PC-3 (cell line): ENCODE results near the gene LMCD1. TPM values are rescaled to one million over a fixed set of nuclear protein-coding genes. Genes with fewer than 3 reads are reported as not detected.

Experiments
- ATAC-seq: fragments of 200-7000 bp; cut with Tn5 transposase; 2 replicates; pipeline ENCODE4 v1.9.1; 2020; ENCODE audit warnings: mild to moderate bottlenecking, moderate library complexity
- BruUV-seq: library from RNA; stranded (reverse); fragments of 400-500 nt; replicated peaks from 2 replicates; lab custom pipeline; 2021; lab: Mats Ljungman, UMichigan
- CTCF ChIA-PET: fragments of 300-600 bp; sonication (Branson Sonifier 250); formaldehyde crosslinking; loops from one replicate; lab custom pipeline; 2022; ENCODE audit warnings: antibody characterized with exemption; lab: Charles Lee
- POLR2A ChIA-PET: fragments of 300-600 bp; sonication (Branson Sonifier 250); formaldehyde crosslinking; loops from one replicate; lab custom pipeline; 2022; ENCODE audit warnings: antibody characterized with exemption; ENCODE audit not compliant: unreplicated experiment; lab: Charles Lee
- DNase-seq: peaks from one replicate; pipeline ENCODE4 v3.0.0-alpha.2; 2015
- H2AFZ ChIP-seq: fragments of 300-600 bp; sonication (generic); 2 replicates; pipeline ENCODE4 v1.6.0; 2016; ENCODE audit warnings: antibody characterized with exemption, low read length
- H3F3A ChIP-seq: fragments of 300-600 bp; sonication (generic); one replicate; pipeline ENCODE4 v1.6.0; 2017; ENCODE audit warnings: antibody characterized with exemption, low read length, control low read depth, mild to moderate bottlenecking; ENCODE audit not compliant: unreplicated experiment
- H3K27ac ChIP-seq: fragments of 300-600 bp; sonication (generic); 2 replicates; pipeline ENCODE4 v1.5.1; 2016; ENCODE audit warnings: mild to moderate bottlenecking, low read length
- H3K27me3 ChIP-seq: fragments of 300-600 bp; sonication (generic); 2 replicates; pipeline ENCODE4 v1.6.1; 2016; ENCODE audit warnings: low read length, mixed read lengths
- H3K36me3 ChIP-seq: fragments of 300-600 bp; sonication (generic); 2 replicates; pipeline ENCODE4 v1.6.1; 2016; ENCODE audit warnings: low read depth, mixed run types, low read length, mixed read lengths
- H3K4me1 ChIP-seq: fragments of 300-600 bp; sonication (generic); 2 replicates; pipeline ENCODE4 v1.5.1; 2016; ENCODE audit warnings: low read length; ENCODE audit not compliant: insufficient read depth
- H3K4me2 ChIP-seq: fragments of 300-600 bp; sonication (generic); 2 replicates; pipeline ENCODE4 v1.6.0; 2016; ENCODE audit warnings: low read length
- H3K4me3 ChIP-seq: fragments of 300-600 bp; sonication (generic); 2 replicates; pipeline ENCODE4 v1.5.1; 2016; ENCODE audit warnings: mild to moderate bottlenecking, low read length, mixed read lengths
- H3K79me2 ChIP-seq: fragments of 300-600 bp; sonication (generic); 2 replicates; pipeline ENCODE4 v1.6.1; 2017; ENCODE audit warnings: low read length, mixed read lengths
- H3K9ac ChIP-seq: fragments of 300-600 bp; sonication (generic); 2 replicates; pipeline ENCODE4 v1.6.0; 2016; ENCODE audit warnings: mild to moderate bottlenecking, low read length
- H3K9me2 ChIP-seq: fragments of 300-600 bp; sonication (generic); replicated peaks from 2 replicates; pipeline ENCODE4 v1.6.1; 2016; ENCODE audit warnings: mixed run types, low read length, mixed read lengths
- H3K9me3 ChIP-seq: fragments of 300-600 bp; sonication (generic); 2 replicates; pipeline ENCODE4 v1.6.1; 2016; ENCODE audit warnings: low read length, mixed read lengths
- H4K20me1 ChIP-seq: fragments of 300-600 bp; sonication (generic); 2 replicates; pipeline ENCODE4 v1.6.1; 2016; ENCODE audit warnings: low read length, mixed read lengths
- CTCF ChIP-seq: fragments of 300-600 bp; sonication (generic); conservative IDR thresholded peaks from 2 replicates; pipeline ENCODE4 v1.5.1; 2017; ENCODE audit warnings: antibody characterized with exemption, low read depth, mild to moderate bottlenecking, low read length
- EZH2 ChIP-seq: fragments of 300-600 bp; sonication (generic); IDR thresholded peaks from one replicate; pipeline ENCODE4 v1.6.1; 2017; ENCODE audit warnings: antibody characterized with exemption, mild to moderate bottlenecking, low read length; ENCODE audit not compliant: unreplicated experiment
- EZH2phosphoT487 ChIP-seq: fragments of 300-600 bp; sonication (generic); IDR thresholded peaks from 2 replicates; pipeline ENCODE4 v1.6.1; 2018; ENCODE audit warnings: mild to moderate bottlenecking, antibody characterized with exemption, low read length, borderline replicate concordance
- intact Hi-C: fragments of 100-400 bp; cut with micrococcal nuclease; formaldehyde crosslinking; loops from 2 replicates; pipeline ENCODE4 v1.9.0; 2023
- total RNA-seq: library from RNA; depleted of rRNA; stranded (reverse); fragments of >200 nt; gene quantifications from 2 replicates; pipeline ENCODE4 v1.2.3, GENCODE V29; 2014

Gene LMCD1
- total RNA-seq, 1 experiment from 2014 or later, result 9.1 TPM

GRCh38 chr3:8560366-8561007, 58.9 kb downstream of the LMCD1 start:
- Histone ChIP-seq H4K20me1 (no peaks in the 10 kb centered on the region), H2AFZ (no peak overlapping the region), H3K27ac (no peak overlapping the region), H3F3A (no peaks in the 10 kb centered on the region), H3K4me2 (no peak overlapping the region), H3K4me1 (peaks cover 3% of the 10 kb centered on the region; the same call in 1 of the 2 replicates), H3K9me2 (no peaks in the 10 kb centered on the region), H3K4me3 (no peak overlapping the region), H3K79me2 (no peaks in the 10 kb centered on the region), H3K9me3 (no peaks in the 10 kb centered on the region), H3K36me3 (no peaks in the 10 kb centered on the region), H3K27me3 (no peaks in the 10 kb centered on the region), H3K9ac (no peak overlapping the region)
- CTCF ChIA-PET, result no interaction called here
- DNase-seq (no peak), ATAC-seq (no peak)
- intact Hi-C loops, result no loop called here
- TF ChIP-seq CTCF, result no peak
- TF ChIP-seq EZH2phosphoT487, result no peak
- TF ChIP-seq EZH2, result no peak
- POLR2A ChIA-PET, result no interaction called here
- no TSS peak for BruUV-seq

DNA sequence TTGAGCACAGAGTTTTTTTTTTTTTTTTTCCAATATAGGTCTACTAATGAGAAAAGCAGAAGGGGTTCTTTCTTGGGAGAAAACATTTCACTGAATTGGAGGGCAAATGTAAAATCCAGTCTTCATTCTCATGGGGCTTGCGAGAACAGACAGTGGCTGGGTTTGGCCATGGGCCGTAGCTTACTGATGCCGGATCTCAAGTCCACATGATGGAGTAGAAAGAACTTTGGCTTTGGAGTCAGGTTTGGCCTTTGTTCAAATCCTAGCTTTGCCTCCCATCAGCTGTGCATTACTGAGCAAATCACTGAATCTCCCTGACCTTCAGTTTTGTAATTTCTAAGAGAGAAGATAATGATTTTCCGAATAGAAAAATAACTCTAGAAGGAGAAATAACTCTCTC, 59.7 kb downstream of the LMCD1 start:
- Histone ChIP-seq H4K20me1 (no peaks in the 10 kb centered on the region), H3K4me3 (no peak overlapping the region), H3K27ac (no peak overlapping the region), H2AFZ (no peak overlapping the region), H3K9ac (no peak overlapping the region), H3K36me3 (no peaks in the 10 kb centered on the region), H3K9me2 (no peaks in the 10 kb centered on the region), H3K4me1 (peaks cover 3% of the 10 kb centered on the region; the same call in 1 of the 2 replicates), H3K79me2 (no peaks in the 10 kb centered on the region), H3F3A (no peaks in the 10 kb centered on the region), H3K9me3 (no peaks in the 10 kb centered on the region), H3K4me2 (no peak overlapping the region), H3K27me3 (no peaks in the 10 kb centered on the region)
- BruUV-seq, result no TSS peak
- ATAC-seq (no peak), DNase-seq (no peak)
- ChIA-PET POLR2A (no interaction called here), CTCF (no interaction called here)
- no peak for TF ChIP-seq EZH2
- no peak for TF ChIP-seq CTCF
- no peak for TF ChIP-seq EZH2phosphoT487
- intact Hi-C loops, result no loop called here

DNA sequence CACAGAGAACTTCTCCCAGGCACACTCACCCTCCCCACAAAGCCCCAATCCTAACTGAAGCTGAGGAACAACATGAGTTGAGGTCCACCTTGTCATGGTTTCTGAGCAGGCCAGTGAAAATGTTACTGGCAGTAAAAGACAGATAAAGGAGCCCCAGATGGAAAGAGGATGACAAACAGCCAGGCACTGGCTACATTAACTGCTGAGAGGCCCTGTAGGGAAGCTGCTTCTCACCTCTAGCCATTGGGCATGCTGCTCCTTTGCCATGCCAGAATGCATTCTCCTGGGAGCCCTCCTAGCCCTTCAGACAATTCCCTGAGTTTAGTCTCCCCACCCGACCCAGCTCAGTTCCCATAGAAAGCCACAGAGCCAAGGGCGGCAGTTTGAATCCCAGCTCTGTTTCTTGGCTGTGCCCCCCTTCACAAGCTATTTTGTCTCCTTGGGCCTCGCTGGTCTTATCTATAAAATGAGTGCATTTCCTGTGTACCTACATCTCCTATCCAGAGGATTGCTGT, 60.5 kb downstream of the LMCD1 start:
- Histone ChIP-seq H3K27me3 (no peaks in the 10 kb centered on the region), H3K9ac (no peak overlapping the region), H4K20me1 (no peaks in the 10 kb centered on the region), H2AFZ (no peak overlapping the region), H3K36me3 (no peaks in the 10 kb centered on the region), H3K27ac (no peak overlapping the region), H3F3A (no peaks in the 10 kb centered on the region), H3K4me1 (peaks cover 3% of the 10 kb centered on the region; the same call in 1 of the 2 replicates), H3K79me2 (no peaks in the 10 kb centered on the region), H3K9me2 (no peaks in the 10 kb centered on the region), H3K4me2 (no peak overlapping the region), H3K4me3 (no peak overlapping the region), H3K9me3 (no peaks in the 10 kb centered on the region)
- DNase-seq (no peak), ATAC-seq (no peak)
- POLR2A ChIA-PET, result no interaction called here
- TF ChIP-seq EZH2phosphoT487, result no peak
- TF ChIP-seq CTCF, result no peak
- no peak for TF ChIP-seq EZH2
- BruUV-seq, result no TSS peak
- CTCF ChIA-PET, result no interaction called here
- intact Hi-C loops, result no loop called here
